Activated T-cell treated with anti-CD3 and anti-CD28 coated beads for 24 hours (primary cell): ENCODE measurements around the gene CELF2.

Experiments
- DNase-seq: peaks from one replicate; pipeline ENCODE4 v3.0.0-alpha.2; 2020; ENCODE audit warnings: low read depth

The CELF2 gene

DNA sequence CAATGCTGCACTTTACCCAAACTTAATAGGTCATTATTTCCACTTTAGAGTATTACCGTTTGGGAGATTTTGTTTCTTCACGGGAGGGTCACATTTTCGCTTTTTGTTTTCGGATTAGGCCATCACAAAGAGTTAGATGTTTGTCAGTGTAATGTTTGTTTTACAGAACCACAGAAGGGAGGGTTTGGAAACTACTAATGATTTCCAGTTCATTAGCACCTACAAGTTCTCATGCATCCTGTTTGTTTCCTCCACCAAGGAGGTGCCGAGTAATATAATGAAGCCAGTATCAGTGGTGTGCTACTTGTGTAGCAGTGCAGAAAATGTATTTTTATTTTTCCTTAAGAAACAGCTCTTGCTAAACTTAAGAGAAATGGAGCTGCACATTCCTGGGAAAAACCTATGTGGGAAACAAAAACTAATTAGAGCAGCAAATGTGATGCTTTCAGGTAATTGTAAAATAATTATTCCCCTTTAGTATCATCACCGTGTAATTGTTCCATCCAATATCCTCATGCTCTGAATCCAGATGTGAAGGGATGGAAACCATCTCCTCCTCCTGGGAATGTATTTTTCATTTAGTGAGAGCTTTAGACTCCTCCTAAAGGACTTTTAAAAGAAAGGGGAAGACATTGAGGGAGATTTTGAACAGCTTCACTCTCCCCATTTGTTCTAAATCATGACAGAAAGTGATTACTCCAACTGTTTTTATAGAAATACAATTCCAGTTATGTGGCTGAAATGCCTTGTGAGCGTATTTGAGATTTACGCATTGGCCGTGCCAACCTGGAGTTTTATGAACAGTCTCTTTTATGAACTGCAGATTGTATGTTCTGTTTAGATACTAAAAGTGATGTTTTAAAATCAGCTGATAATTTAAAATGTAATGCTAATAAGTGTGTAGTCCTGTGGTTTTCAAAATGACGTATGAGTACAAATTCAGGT, 5.6 kb downstream of the CELF2 start:
- DNase-seq, result no peak

DNA sequence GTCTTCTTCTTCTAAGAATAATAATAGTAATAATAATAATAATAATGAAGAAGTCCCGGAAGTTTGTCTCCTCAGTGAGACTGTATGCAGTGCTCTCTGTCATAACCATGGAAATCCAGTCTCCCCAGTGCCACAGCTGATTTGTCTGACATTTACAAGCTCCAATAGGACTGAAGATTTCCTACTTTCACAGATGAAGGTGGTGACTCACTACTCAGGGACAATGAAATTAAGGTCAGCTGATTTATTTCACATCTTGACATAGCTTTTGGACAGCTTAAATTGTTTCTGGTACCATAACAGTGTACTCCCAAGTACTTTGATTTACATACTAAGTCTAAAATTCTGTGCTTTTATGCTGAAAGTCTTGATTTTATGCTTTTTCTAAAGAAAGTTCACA, 6.9 kb downstream of the CELF2 start:
- DNase-seq, result no peak

DNA sequence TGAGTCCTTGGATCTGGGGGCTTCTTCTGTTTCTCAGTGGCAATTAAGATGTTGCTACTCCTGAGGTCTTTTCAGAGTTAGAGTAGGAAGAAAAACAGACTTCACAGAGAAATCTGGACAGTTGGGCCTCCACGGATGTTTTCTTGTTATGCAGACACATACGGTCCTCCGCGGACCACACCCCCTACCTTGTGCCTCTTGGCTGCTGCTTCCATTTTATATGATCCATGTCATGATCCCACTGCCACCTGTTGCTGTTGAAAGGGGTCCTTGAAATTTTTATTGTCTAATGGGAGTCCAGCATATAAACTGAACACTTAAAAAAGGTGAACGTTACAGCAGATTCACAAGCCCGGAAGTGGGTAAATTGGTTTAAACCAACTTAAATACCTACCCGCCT, 8.3 kb downstream of the CELF2 start:
- DNase-seq, result no peak

DNA sequence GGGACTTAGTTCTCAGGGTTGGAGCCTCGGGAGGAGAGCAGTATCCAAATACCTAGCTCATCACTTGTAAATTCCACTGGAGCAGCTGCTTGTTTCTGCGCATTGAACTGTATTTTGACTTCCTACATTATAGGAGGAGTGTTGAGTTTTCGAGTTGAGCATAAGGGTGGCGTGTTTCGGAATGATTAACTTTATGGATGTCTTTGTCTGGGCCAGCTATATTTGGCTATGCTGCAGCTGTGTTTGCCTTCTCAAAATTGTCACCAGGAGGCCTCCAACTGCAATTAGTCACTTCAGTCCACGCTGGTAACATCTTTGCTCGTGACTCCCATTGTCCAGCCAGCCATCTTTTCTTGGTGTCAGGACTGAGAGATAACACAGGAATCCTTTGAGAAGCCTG, 9.1 kb downstream of the CELF2 start:
- DNase-seq, result no peak

DNA sequence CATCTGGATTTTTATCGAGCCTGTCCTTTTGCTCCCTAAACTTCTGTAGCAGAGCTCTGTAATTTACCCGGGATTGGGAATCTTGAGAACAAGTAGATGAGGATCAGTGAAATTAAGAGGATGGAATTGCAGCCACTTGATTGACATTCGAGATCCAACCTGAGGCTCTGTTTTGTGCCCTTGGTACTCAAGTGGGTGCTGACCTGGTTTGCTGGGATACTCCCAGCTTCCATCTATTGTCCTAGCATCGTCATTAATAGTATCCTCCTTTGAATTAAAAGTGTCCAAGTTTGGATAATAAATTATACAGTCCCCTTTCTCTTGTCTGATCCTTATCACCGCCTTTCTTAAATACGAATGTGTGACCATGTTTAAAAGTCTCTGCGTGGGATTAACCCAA, 17.1 kb downstream of the CELF2 start:
- DNase-seq, result no peak

DNA sequence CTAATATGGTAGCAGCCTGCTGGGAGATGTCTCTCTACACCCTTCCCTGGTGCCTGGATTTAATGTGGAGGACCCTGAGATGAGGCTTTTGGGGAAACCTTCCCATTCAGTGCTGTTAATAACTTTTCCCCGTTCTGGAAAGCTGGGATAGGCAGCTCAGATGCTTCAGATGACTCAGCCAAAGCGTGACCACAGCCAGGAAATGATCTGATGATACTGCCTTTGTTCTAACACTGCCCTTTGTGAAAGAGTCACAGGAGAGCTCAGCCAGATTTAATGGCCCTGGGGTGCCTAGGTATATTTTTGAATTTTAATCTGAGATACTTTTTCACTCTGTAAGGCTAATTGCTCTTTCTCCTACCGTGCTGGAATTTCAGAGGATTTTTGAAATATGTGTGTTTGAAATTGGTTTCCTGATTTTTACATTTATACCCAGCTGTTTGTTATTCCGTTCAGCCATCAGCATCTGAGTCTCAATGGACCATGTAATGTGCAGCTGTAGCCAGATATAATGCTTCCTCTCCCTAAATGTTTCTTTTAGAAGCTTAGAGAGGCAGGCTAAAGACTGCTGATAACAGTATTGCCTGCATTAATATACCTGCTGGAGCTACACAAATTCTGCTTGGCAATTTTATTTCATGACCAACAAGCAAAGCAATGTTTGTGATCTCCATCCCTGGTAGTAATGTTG, 17.8 kb downstream of the CELF2 start:
- no peak for DNase-seq

DNA sequence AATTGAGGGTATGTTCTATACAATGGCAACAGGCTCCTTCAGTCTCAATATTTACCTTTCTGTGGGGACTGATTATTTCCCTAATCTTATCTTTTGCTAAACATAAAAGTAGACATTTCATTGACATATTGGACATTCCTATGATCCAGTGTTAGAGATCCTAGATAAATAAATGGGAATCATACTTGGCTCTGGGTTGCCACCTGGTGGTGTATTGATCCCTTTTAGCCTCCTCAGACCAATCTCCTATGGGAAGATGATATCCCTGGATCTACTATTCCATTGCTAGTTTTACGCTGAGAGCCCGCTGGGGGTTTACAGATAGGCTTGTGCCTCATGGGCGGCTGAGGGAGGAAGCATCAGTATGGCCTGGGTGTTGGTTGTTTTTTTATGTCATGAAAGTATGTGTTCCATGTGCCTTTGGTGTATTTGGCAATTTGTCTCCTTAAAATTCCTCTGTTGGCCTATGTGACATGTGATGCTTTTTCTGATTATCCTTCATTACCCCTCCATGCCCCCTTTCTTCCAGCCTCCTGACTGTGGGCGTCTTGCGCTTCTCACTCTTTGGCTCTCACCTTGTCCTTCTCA, 18.8 kb downstream of the CELF2 start:
- DNase-seq, result no peak

DNA sequence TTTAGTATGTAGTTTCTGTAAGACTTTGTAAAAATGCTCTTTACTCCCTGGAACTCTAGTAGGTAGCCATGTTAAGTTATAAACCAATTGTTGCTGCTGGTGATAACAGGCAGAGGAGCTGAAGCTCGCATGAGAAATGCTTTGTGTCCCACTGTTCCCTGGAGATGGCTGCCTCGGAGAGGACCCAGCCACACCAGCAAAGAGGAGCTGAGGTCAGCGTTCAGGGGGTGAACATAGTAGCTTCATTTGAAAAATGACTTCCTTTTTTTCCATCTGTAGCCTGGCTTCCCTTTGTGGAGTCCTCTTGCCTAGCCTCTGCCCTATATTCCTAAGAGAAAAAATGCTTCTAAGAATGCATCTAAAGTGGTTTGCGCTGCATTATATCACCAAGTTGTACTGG, 20.3 kb downstream of the CELF2 start:
- DNase-seq, result no peak

DNA sequence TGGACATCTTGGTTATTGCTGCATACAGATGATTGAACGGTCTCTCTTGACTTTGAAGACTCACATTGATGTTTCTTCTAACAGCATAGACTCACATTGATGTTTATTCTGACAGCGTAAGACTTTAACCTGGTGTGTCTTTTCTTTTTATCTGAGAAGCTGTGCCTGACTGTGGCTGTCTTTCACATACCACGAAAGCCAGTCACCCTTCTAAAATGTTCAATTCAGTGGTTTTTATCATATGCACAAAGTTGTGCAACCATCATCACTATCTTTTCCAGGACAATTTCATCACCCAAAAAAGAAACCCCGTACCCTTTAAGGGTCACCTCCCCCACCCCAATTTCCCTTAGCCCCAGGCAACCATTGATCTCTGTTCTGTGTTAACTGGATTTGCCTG, 24.7 kb downstream of the CELF2 start:
- no peak for DNase-seq

DNA sequence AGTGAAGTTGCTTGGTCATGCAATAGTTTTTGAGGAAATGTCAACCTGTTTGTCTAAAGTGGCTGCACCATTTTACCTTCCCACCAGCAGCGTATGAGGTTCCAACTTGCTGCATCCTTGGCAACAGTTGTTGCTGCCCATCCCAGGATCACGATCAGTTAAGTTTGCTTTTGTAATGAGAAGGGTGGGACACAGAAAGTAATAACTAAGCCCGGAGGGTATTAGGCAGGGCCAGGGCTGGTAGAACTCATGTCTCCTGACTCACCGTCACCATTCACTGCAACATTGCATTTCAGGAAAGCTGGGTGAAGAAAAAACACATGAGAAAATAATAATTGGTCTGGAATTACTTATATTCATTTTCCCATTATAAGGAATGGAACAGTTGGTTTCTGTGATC, 25.4 kb downstream of the CELF2 start:
- no peak for DNase-seq

DNA sequence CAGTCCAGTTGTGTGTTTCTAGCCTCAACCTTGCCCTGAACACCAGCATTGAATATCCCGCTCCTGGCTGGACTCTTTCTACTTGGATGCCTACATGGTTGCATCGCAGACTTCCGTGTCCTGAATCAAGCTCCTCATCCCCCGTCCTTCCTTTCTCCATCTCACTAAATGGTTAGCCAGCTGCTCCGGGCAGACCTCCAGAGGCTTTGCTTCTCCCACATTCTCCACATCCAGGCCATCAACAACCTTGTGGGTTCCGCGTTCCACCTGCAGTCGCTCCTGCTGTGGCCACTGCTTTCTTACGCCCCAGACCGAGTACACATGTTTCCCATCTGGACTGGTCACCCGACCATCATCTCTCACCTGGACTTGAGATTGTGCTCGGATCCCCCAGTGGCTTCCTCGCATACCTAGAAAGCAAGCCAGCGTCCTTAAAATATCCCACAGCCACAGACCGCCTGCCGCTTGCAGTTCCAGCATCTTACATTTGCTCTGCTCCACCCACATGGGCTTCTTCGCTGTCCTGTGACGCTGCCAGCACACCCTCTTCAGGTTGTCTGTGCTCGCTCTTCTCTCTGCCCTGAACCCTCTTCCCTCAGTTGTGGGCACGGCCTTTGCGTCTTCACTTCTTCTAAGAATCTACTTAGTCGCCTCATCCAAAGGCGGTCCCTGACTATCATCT, 25.9 kb downstream of the CELF2 start:
- DNase-seq, result no peak

DNA sequence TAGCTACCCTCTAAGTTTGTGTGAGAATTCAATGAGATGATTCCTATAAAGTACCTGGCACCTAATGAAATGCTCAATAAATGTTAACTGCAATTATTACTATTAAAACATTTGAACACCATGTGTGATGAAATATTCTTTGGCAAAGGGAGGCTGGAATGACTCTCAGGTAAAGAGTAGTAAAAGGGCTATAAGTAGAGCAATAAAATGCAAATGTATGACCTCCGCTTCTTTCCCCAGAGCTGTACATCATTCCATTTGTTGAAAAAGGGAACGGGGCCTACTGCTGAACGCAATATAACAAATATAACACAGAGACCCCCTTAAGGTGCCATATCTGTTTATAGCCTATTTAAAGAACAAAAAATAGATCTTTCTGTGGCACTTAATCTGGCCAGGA, 27.8 kb downstream of the CELF2 start:
- no peak for DNase-seq

DNA sequence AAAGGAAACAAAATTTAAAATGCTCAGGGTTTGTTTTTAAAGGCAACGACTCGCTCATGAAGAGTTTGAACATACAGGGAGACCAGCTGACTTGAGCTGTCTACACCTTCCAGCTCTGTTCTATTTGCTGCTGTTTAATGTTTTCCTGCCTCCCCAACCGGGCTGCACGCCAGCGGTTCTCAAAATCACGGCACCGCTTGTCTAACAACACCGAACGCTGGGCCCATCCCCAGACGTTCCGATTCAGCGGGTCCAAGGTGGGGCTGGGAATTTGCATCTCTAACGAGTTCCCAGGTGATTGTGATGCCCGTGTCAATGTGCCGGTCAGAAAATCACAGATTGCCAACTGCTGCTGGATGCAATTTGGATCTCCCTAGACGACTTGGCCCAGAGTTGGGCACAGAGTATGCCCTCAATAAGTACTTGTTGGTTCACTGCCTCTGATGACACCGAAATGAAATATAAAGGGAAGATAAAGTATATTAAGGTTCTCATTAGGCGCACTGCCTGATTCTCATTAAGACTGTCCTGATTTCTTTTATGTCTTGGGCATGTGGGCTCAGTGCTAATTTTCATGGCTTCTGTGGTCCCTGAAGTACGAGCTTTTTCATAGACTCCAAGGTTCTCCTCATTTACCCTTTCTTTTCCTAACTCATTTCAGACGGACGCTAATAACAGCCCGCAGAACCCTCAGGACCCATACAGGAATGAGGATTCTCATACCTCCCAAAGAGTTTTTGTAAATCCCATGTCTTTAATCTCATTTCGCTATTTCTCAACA, 28.5 kb downstream of the CELF2 start:
- DNase-seq, result no peak

DNA sequence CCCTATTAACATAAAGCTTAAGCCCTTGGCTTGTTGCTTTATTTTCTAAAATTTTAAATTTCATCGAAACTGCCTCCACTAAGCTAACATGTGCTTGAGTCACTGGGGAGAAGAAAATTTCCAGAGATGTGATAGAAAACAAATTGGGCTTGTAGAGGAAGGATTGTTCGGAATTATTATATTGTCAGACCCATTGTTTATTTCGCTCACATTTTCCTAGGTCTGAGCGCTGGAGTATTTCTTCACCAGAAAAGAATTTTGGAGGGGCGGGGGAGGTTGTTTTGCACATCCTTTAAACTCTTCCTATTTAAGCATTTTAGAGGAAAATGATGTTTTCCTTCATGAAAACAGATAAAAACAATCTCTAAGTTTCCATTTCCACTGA, 29.1 kb downstream of the CELF2 start:
- DNase-seq, result no peak

DNA sequence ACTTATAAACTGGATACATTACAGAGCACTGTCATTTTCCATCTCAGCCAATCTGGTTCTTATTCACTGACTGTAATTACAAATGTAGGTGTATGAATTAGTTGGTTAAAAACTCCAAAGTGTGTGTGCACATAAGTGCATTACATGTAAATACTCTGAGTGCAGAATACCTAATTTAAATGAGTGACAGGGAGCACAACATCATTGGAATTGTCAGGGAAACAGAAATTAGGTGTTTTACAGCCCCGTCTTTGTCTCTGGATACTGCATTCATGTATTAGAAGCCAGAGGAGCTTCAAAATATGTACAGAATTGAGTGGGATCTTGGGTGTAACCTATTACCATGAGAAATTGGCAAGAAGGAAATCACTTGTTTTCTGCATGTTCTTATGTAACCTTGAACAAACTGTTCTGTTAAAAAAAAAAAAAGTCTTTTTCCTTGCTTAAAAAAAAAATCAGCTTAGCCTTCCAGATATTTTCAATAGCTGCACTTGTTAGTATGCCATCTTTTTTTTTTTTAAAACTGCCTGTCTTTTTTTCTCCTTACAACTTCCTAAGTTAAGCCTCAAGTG, 31.1 kb downstream of the CELF2 start:
- no peak for DNase-seq

DNA sequence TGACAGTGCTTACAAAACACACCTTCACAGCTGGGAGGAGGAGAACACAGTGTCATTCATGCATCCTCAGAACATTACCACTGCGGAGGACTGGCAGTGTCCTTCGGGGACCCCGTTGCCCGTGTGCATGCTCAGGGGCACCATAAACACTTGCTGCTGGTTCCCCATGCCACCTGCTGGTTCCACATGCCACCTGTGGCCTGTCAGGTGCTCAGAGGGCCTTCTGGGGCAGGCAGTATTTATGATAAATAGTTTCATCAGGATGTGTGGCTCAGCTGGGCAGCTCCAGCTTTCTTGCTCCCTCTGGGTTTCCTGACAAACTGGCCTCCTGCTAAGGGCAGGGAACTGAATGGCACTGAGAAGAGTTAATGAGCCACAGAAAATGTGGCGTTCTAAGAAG, 32.1 kb downstream of the CELF2 start:
- DNase-seq, result no peak

DNA sequence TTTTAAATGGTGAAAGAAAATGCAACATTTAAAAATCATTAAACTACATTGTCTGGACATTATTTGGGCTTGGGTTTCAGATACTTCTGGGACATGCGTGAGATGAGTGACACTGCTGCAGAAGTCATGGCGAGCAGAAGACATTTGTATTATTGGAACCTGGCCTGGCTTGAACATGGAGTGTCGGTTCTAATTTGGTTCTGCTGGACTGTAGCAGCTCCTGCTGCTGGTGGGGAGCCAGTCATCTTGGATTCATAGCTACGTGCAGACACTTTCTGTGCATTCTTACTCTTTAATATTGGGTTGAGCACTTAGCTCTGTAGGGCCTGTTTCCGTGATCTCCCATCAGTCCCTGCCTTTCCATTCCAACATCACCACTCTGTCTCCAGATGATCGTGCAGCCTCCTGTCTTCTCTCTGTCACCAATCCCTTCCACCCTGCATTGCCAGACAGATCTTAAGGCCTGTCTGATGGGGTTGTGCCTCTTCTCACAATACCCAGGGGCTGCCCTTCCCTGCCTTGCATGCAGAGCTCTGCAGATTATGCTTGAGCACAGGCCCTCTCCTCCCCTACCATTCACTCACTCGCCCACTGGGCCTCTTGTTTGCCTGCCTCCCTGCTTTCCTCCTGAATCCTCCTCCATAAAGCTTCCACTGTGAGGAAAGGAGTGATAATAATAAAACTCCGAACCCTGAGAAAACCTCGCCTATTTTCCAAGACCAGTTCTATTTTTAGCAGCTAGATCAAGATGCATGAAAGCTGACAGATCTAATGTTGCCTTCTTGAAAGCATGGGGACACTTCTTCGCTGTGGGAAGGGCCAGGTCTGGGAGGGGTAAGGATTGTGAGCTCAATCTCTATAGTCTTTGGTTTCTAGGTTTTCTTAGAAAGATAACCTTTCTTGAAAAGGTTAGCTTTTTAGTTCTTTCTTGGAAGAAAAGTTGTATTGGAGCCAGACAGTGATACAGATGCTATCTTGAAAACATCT, 32.9 kb downstream of the CELF2 start:
- no peak for DNase-seq

DNA sequence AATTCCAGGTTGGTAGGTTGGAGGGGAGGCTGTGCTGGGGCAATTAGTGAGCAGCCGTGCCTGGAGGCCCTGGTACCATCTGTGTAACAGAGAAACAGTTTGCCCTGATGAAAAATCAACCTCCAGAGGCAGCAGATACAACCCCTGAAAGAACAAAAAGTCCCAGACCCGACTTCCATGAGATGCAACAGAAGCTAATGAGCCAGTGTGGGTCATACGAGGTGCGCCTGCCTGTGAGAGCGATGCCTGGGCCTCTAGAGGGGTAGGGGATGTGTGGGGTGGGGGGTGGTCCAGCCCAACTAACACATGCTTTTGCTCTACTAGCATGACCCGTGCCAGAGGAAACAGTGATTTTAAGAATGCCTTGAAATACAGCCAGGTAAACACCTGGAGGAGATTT, 39.3 kb downstream of the CELF2 start:
- no peak for DNase-seq

DNA sequence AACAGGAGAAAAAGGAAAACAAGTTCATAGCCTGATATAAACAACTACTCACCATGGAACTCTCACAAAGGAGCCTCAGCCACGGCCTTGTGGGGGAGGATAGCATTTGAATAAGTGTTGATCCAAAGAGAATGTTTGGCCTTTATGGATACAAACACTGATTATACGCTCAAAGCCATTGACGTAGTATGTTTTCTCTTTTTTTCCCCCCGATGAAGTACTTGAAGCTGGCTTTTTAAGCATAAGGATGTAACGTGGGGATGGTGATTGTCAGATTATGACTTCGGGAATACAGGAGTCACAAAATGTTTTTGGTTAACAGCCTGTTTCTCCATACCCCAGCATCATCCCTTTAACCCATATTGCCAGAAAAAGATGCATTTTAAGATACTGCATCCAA, 39.8 kb downstream of the CELF2 start:
- no peak for DNase-seq

DNA sequence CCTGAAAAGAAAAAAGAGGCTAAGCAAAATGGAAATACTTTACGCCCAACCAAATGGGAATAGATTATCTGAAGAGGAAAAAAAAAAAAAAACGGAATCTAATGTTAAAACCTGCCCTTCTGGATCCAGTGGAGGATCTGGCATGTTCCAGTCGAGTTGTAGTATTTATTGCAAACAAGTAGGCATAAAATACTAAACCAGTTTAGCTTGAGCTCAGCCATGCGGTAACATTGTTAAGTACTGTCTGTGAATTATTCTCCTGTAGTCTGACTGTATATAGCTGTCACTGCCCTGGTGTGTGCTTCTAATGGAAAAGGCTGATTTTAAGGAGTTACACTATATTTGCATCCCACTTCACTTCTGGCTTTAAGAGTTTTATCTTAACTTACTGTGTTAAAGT, 40.3 kb downstream of the CELF2 start:
- DNase-seq, result no peak
